ENCODE data around the gene EDC3.
"Not testable (repeated sequence)": the region's sequence is repeated elsewhere in the genome, so short reads cannot be mapped to it uniquely, and the experiment has no call there.

EDC3 gene

DNA sequence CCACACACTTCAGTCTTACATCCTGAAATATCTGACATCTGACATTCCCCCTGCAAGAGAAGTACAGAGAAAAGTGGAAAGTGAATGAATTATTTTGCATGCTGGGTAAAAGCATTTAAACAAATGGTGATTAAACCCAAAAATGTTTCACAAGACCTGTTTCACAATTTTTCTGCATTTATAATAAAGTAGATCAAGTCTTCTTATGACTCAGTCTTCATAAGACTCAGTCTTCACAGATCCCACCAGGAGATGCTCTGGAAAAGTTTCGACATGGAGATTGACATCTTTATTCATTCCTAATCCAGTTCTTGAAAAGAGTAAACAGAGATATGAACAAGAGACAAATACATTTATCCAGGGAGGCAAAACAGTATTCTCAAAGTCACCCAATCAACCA lies 13.2 kb upstream of the EDC3 start:
- DNase-seq, result no peak

DNA sequence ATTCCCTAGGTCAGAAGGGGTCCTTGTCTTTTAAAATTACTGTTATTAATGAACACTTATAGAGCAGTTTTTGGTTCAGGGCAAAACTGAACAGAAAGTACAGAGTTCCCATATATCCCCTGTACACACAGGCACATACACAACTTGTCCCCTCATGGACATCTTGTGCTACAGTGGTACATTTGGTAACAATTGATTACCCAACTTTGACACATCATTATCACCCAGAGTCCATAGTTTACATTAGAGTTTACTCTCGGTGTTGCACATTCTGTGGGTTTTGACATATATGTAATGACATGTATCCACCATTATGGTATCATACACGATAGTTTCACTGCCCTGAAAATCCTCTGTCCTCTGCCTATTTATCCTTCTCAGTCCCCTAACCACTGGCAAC lies 984 bp upstream of the EDC3 start:
- no peak for DNase-seq

DNA sequence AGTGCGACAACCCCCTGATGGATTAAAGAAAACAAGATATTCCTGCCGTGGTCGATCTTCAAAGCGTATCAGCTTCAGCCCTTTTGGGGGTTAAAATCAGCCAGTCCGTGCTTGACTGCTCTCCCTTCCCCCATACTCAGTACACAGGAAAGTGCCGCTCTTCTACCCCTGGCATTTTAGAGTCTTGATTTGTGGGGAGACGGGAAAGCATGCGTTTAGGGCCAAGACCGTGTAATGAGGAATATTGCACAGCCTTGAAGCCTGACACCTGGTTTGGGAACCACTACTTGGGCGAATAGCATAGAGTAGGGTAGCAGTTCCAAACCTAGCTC lies 540 bp upstream of the EDC3 start:
- DNase-seq, result no peak

DNA sequence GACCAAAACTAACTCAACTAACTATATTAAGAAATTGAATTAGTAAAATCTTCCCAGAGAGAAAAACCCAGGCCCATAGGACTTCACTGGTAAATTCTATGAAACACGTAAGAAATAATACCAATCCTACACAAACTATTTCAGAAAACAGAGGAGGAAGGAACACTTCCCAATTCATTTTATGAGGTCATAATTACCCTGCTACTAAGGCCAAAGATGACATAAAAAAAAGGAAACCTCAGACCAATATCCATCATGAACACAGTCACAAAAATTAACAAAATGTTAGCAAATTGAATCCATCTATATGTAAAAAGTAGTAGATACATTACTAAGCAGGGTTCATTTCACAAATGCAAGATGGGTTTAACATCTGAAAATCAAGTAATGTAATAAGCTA lies 3.5 kb downstream of the EDC3 start:
- no peak for DNase-seq

DNA sequence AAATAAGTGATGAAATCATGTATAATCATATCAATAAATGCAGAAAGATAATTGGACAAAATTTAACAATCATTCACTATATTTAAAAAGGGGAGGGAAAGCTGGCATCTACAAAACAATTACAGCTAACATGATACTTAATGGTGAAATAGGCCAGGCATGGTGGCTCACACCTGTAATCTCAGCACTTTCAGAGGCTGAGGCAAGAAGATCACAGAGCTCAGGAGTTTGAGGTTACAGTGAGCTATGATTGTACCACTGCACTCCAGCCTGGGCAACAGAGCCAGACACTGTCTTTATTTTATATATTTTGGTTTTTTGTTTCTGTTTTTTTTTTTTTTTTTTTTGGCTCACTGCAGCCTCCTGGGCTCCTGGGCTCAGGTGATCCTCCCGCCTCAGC lies 12.1 kb downstream of the EDC3 start:
- no peak for DNase-seq

DNA sequence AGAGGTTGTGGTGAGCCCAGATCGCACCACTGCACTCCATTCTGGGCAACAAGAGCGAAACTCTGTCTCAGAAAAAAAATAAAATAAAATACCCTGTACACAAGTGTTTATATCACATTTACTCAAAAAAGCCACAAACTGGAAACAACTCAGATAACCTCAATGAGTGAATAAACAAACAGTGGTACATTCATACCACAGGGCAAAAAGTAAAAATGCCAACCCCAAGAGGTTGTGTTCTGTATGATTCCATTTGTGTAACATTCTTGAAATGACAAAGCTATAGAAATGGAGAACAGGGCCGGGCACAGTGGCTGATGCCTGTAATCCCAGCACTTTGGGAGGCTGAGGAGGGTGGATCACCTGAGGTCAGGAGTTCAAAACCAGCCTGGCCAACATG lies 12.9 kb downstream of the EDC3 start:
- no peak for DNase-seq

DNA sequence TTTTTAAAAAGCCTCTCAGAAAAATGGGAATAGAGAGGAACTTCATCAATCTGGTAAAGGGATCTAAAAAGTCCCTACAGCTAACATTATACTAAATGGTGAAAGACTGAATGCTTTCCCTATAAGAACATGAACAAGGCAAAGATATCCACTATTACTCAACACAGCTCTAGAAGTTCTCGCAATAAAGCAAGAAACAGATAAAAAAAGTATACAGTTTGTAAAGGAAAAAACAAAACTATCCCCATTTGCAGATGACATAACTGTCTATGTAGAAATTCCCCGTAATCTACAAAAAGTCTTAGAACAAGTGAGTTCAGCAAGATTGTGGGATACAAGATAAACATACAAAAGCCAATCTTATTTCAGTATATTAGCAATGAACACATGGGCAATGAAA lies 15.4 kb downstream of the EDC3 start:
- no peak for DNase-seq

DNA sequence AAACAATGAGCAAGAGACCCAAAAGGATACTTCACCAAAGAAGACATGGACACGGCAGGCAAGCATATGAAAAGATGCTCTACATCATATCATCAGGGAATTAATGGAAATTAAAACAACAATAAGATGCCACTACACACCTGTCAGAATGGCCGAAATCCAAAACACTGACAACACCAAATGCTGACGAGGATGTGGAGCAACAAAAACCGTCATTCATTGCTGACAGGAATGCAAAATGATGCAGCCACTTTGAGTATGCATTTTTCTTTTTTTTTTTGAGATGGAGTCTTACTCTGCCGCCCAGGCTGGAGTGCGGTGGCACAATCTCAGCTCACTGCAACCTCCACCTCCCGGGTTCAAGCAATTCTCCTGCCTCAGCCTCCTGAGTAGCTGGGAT lies 19.0 kb downstream of the EDC3 start:
- no peak for DNase-seq

DNA sequence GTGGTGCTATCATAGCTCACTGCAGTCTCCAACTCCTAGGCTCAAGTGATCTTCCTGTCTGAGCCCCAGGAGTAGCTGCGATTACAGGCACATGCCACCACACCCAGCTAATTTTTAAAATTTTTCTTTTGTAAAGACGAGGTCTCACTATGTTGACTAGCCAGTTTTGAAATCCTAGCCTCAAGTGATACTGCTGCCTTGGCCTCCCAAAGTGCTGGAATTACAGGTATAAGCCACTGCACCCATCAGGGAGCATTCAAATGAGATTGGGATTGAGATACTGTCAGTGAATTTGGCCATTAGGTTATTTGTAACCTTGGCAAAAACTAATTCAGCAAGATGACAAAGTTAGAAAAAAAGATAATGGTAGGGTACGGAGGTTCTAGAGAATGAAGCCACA lies 21.7 kb downstream of the EDC3 start:
- DNase-seq, result no peak

DNA sequence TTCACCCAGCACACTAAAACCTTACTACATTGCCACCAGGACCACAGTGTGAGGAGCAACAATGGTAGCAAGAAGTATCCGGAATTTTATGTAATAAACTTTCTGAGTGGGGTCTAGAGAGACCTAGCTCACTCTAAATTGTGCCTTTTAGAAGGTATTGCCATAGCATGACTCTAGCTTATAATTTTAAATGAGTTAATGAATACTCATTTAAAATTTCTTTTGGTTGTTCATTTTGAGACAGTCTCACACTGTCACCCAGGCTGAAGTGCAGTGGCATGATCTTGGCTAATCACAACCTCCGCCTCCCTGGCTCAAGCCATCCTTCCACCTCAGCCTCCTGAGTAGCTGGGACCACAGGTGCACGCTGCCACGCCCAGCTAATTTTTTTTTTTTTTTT lies 26.2 kb downstream of the EDC3 start:
- DNase-seq, result no peak

DNA sequence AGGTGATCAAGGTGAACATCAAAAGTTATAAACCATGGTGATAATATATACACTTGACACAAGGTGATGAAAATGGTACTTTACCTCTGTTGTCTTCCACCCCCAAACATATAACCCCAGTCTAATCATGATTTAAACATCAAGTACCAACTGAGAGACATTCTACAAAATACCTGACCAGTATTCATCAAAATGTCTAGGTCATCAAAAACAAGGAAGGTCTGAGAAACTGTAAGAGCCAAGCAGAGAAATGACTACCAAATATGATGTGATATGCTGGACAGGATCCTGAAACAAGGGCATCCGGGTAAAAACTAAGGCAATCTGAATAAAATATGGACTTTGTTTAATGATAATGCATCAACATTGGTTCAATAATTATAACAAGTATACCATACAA lies 27.8 kb downstream of the EDC3 start:
- DNase-seq, result no peak

DNA sequence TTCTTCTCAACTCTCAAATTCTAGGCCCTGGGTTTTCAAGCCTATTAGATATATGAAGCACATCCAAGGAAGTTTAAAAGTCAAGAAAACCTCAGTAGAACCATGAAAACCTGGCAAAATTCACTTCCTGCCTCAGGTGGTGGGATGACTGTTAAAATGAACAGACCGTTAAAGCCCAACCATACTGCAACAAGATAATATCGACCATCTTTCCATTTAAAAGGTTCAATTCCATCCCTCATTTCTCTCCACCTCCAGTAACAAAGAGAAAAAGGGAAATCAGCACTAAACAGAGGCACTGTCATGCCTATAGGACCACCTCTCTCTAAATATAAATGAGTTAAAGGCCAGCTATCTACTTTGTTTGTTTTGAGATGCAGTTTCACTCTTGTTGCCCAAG lies 31.2 kb downstream of the EDC3 start:
- DNase-seq, result no peak

DNA sequence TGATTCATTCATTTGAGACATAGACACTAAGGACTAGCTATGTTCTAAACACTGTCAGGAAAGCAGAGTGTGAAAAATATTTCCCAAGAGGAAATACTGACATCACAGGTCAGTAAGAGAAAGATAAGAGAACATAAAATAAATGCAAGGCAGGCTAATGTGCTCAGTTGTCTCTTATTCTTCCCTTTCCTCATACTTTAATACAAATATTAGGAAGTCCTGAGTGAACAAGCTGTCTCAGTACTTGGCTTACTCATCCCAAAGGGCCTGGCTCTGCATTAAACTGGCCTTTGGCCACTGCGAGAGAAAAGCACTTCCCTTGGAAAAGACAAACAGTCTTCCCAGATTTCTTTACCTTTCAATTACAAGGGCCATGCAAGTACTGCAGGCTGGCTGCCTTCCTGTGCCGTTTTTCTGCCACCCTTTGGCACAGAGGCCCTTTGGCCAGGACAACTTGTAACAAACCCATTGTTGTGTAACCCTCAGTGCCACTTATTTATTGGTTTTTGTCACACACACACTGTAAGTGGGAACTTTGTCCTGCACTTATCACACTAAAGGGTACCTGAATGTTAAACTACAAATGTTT lies 31.7 kb downstream of the EDC3 start:
- peak; percentile 52 for DNase-seq

DNA sequence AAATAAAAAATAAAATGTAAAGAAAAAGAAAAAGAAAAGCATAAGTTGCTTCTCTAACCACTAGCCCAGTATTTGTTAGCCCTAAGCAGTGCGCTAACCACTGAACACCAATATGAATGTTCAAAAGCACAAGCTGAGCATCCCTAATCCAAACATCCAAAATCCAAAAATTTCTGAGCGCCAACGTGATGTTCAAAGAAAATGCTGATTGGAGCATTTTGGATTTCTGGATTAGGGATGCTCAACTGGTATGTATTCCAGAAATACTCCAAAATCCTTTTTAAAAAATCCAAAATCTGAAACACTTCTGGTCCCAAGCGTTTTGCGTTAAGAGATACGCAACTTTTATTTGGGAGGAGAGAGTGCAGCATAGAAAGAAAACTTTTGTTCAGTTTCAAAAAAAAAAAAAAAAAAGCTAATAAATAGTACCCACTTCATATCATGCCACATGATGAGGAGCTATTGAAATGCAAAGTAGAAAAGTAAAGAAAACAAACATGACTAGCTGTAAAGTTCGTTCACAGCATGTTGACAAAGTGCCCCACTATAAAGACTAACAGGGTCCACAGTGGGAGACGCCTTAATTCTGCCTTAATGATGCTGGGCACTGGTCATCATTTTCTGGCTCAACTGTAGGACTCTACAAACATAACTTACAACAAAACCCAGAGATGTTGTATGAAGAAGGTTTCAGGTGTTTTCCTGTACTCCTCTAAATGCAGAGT lies 32.4 kb downstream of the EDC3 start:
- DNase-seq, result no peak

DNA sequence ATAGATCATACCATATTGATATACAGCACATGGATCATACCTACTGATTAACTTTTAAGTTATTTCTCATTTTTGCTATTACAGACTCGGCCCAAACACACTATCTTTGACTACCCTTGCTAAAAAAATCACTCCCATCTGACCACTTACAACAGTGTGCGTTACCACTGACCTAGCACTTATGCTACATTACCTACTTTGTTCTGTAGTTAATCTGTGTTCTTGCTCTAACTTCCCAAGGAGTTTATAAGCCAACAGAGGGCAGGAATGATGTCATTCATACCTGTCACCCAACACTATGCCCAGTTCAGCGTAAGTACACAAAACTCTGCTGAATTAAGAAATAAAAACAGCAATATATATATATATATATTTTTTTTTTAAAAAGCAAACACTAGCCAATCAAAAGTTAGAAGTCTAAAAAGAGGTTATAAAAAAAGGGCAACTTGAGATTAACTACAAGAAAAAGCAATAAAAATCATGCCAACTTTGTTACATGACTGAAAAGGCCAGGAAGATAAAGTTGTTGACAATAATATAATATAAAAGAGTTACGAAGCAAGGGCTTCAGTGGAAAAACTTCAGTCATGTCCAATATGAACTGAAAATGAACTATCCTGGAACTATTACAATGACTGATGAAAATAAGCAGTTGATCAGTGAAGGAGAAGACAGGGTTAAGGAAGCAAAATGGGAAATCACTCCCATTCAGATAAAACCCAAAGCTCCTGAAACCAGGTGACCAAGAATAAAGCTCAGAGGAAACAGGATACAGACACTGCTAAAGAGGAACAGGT lies 33.6 kb downstream of the EDC3 start:
- DNase-seq, result no peak

DNA sequence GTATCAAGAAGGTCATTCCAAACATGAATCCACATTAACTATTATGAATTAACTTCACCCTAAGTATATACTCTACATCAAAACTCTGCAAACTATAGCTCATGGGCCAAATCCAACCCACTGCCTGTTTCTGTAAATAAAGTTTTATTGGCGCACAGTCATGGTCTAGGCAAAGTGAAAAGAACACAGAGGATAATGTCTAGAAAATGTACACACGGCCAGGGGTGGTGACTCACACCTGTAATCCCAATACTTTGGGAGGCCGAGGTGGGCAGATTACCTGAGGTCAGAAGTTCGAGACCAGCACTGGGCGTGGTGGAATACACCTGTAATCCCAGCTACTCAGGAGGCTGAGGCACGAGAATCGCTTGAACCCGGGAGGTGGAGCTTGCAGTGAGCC lies 34.5 kb downstream of the EDC3 start:
- DNase-seq, result not testable (repeated sequence)

DNA sequence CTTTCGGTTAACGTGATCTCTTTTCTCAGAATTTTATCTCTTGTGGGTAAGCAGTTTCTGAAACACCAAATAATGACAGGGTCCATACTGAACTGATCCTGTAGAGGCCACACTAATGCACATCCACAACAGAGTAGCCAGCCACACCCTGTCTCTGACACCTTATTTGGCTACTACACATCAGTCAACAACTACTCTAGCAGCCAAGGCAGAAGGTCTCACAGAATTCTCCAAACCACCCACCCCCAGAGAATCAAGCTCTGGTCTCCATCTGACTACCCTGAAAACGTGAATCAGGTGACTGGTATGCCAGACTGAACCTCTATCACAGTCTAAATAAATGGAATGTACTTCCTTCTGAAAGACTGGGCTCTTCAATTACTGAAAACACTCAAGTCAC lies 38.0 kb downstream of the EDC3 start:
- DNase-seq, result no peak

DNA sequence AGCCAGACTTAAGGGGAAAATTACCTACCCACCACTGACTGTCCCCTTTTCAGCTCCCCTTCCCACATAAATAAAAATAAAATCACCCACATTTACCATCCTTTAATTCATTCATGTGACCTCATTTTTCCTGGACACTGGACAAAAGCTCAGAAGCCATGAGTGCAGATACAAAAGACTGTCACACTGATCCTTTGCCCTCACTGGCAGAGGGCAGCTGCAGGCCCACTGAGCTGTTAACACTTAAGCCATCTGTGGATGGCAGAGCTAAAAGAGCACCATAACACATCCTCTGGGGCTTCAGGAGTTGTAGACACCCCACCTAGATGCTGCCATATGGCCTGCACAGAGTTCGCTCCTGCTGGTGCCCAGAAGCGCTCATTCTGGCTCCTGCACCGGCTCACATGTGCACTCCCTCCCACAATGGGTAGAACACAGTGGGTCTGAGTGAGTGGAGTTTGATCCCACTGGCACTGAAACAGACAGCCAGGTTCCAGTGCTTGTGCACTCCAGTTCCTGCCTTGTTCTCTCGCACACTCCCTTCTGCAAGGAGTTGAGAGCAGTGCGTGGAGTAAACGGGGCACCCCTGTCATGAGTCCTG lies 38.8 kb downstream of the EDC3 start:
- DNase-seq, result no peak

DNA sequence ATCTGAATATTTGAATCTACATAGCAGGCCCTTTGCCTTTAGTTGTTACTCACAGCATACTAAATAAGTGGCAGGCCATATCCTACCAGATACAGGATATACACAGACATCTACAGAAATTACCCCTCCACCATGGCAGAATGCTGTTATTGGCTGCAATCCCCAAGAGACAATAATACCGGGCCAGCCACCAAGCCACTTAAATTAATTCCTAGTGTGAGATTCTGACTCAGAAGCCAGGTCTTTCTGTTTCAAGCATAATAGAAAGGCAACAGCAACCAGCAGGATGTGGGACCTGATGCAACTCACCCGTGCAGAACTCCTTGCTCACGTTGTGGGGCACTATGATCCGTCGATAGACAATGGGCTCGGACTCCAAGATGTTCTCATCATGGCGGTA lies 40.4 kb downstream of the EDC3 start:
- no peak for DNase-seq

DNA sequence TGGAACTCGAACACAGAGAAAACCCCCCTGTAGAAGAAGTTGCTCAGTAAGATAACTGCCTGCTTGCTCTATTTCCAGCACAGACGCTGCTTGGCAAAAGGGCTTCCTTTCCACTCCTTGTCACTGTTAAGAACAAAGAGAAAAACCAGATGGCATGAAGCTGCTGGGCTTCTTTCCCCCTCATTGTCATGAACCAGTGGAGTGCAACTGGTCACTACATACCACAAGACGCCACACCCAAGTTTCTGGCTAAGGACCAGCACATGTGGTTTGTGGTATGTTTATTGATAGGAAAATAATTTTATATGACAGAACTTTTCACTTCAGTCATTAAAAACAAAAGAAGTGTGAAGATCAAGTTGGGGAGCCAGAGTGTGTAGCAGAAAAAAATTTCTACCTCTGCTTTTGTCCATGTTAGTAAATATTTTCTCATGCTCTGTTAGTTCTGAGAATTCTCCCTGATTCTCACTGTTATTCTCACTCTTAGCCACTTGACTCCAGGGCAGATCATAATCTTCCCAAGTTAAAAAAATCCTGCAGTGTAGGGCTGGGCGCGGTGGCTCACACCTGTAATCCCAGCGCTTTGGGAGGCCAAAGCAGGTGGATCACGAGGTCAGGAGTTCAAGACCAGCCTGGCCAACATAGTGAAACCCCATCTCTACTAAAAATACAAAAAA lies 42.3 kb downstream of the EDC3 start:
- no peak for DNase-seq

DNA sequence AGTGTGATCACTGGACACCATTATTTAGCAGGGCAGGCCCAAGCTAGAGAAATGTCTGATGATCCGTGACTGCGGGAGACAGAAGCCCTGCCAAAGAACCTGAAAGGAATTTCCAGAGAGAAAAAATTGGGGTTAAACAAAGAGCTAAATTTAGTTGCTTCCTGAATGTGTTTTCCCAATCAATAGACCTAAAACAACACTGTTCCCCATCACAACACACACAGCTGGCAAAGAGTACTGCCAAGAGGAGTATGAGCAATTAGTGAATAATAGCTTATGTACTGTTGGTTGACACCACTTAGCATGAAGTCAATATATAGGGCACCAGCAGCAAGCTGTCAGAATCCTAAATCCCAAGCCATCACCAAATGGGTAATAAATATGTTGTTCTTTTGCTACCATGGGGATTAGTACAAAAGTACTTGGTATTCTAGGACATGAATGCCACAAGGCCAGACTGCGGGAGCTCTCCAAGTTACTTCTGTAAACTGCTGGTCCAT lies 44.5 kb downstream of the EDC3 start:
- peak; percentile 40 for DNase-seq

DNA sequence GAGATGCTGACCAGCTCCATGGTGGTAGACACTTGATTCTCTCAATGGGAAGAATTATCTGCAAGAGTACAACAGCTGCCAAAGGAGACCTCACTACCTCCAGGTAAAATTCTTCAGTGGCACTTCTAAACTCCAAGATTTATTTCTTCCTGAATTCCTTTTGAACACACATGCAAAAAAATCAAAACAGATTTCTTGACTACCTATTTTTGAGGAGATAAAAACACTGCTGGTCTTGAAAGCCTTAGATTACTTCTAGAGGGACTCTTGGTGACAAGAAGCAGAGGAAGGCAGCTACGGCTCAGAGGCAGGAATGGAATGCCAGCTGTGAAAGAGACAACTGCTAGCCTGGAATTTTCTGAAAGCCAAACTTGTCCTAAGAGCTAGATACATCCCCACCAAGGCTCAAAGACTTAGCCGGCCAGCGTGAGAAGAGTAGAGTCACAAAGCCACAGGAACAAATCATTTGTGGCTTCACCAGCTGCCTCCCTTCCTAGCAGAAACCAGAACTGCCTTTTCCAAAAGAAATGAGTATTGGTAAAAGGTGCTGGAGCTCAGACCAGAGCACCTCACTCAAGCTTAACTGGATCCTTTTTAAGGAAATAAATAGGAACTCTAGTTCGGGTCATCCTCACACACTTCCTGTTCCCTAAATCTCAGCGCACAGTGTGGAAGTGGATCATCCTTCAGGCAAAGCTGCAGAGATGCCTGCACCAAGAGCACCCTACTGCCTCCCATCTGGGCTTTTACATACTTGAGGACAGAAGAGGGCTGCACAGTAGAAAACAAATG lies 47.6 kb downstream of the EDC3 start:
- DNase-seq, result no peak

Measured in DMS53 (cell line).